ENCODE data around the gene DZIP1L. TPM values are rescaled to one million over a fixed set of nuclear protein-coding genes. Genes with fewer than 3 reads are reported as not detected.

Gene DZIP1L
- total RNA-seq, 1 donor from 2014 or later = 81.9 TPM

GRCh38 chr3:138065949-138066348 is 49.5 kb downstream of the DZIP1L start:
- TF ChIP-seq, protein P1, sequence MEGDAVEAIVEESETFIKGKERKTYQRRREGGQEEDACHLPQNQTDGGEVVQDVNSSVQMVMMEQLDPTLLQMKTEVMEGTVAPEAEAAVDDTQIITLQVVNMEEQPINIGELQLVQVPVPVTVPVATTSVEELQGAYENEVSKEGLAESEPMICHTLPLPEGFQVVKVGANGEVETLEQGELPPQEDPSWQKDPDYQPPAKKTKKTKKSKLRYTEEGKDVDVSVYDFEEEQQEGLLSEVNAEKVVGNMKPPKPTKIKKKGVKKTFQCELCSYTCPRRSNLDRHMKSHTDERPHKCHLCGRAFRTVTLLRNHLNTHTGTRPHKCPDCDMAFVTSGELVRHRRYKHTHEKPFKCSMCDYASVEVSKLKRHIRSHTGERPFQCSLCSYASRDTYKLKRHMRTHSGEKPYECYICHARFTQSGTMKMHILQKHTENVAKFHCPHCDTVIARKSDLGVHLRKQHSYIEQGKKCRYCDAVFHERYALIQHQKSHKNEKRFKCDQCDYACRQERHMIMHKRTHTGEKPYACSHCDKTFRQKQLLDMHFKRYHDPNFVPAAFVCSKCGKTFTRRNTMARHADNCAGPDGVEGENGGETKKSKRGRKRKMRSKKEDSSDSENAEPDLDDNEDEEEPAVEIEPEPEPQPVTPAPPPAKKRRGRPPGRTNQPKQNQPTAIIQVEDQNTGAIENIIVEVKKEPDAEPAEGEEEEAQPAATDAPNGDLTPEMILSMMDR (IDR thresholded peaks at IDR 0.05; ENCODE audit: unreplicated experiment) = no peak
- no peak for DNase-seq (ENCODE audit: low spot score, unreplicated experiment)
- Mint-ChIP-seq H3K27ac (peak overlapping the region; percentile 46), H3K27me3 (no peaks in the 10 kb centered on the region), H3K9me3 (ENCODE audit: low read depth) (no peaks in the 10 kb centered on the region), H3K36me3 (ENCODE audit: insufficient read depth) (peaks cover 34% of the 10 kb centered on the region), H3K4me3 (ENCODE audit: low read depth) (no peak overlapping the region), H3K4me1 (ENCODE audit: low read depth) (peaks cover 19% of the 10 kb centered on the region)

- H3K27me3 Mint-ChIP-seq = no peaks in the 10 kb centered on the region
- no peaks in the 10 kb centered on the region for H3K9me3 Mint-ChIP-seq (ENCODE audit: low read depth)
- no peak overlapping the region for H3K27ac Mint-ChIP-seq
- H3K4me3 Mint-ChIP-seq (ENCODE audit: low read depth) = no peak overlapping the region
- DNase-seq (ENCODE audit: low spot score, unreplicated experiment) = no peak
- H3K4me1 Mint-ChIP-seq (ENCODE audit: low read depth) = peaks cover 17% of the 10 kb centered on the region
- TF ChIP-seq, protein P1 (IDR thresholded peaks at IDR 0.05; ENCODE audit: unreplicated experiment) = no peak
- H3K36me3 Mint-ChIP-seq (ENCODE audit: insufficient read depth) = peaks cover 28% of the 10 kb centered on the region
These were observed 52.0 kb downstream of the DZIP1L start for GRCh38 chr3:138063416-138063815.

- no peaks in the 10 kb centered on the region for H3K9me3 Mint-ChIP-seq (ENCODE audit: low read depth)
- H3K27me3 Mint-ChIP-seq = no peaks in the 10 kb centered on the region
- peaks cover 17% of the 10 kb centered on the region for H3K4me1 Mint-ChIP-seq (ENCODE audit: low read depth)
- no peak overlapping the region for H3K4me3 Mint-ChIP-seq (ENCODE audit: low read depth)
- H3K27ac Mint-ChIP-seq = peak overlapping the region; percentile 13
- no peak for DNase-seq (ENCODE audit: low spot score, unreplicated experiment)
- H3K36me3 Mint-ChIP-seq (ENCODE audit: insufficient read depth) = peaks cover 26% of the 10 kb centered on the region
- TF ChIP-seq, protein P1 (IDR thresholded peaks at IDR 0.05; ENCODE audit: unreplicated experiment) = no peak
These were observed 52.8 kb downstream of the DZIP1L start for GRCh38 chr3:138062626-138063025.

DNA sequence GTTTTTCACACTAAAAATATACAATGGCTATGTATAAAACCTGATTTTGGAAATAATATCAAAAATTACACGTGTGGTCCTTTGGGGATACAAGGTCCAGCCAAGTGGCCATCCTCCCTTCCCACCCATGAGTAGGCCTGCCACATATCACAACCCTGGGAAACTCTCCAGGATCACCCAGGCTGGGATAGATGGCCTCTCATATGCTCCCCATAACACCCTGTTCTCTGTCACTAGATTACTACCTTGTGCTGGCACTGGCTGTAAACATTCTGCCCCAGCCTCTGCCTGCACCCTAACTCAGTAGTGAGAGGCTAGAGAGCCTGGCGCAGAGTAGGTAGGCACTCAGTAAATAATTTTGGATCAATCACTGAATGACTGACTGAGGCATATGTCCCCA is 53.4 kb downstream of the DZIP1L start:
- Mint-ChIP-seq H3K4me3 (ENCODE audit: low read depth) (no peak overlapping the region), H3K27ac (no peak overlapping the region), H3K27me3 (no peaks in the 10 kb centered on the region), H3K4me1 (ENCODE audit: low read depth) (peaks cover 17% of the 10 kb centered on the region), H3K9me3 (ENCODE audit: low read depth) (no peaks in the 10 kb centered on the region), H3K36me3 (ENCODE audit: insufficient read depth) (peaks cover 26% of the 10 kb centered on the region)
- DNase-seq (ENCODE audit: low spot score, unreplicated experiment) = no peak
- TF ChIP-seq, protein P1 (IDR thresholded peaks at IDR 0.05; ENCODE audit: unreplicated experiment) = no peak

DNA sequence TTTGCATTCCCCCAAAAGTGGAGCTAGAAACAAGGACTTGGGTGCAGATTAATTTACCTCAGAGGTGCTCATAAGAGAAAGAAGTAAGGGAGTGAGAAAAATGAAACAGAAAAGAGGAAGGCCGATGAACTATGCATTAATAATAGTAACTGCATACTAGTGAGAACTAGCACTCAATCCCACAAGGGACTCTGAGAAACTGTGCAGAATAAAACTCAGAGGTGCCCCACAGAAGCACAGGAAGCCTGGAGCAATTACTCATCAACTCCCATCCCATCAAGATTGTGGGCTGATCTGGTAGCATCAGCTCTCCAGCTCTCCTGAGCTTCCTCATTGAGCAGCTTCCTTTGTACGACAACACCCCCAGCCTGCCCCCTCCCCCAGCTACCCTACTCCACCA is 54.6 kb downstream of the DZIP1L start:
- H3K4me1 Mint-ChIP-seq (ENCODE audit: low read depth) = peaks cover 12% of the 10 kb centered on the region
- no peak overlapping the region for H3K4me3 Mint-ChIP-seq (ENCODE audit: low read depth)
- H3K9me3 Mint-ChIP-seq (ENCODE audit: low read depth) = no peaks in the 10 kb centered on the region
- no peak overlapping the region for H3K27ac Mint-ChIP-seq
- peaks cover 22% of the 10 kb centered on the region for H3K36me3 Mint-ChIP-seq (ENCODE audit: insufficient read depth)
- TF ChIP-seq, protein P1 (IDR thresholded peaks at IDR 0.05; ENCODE audit: unreplicated experiment) = no peak
- no peak for DNase-seq (ENCODE audit: low spot score, unreplicated experiment)
- H3K27me3 Mint-ChIP-seq = no peaks in the 10 kb centered on the region

All from progenitor cell of endocrine pancreas (in vitro differentiated cells).